Measurements from ENCODE around the gene ORM2.
"Not testable (repeated sequence)": the region's sequence is repeated elsewhere in the genome, so short reads cannot be mapped to it uniquely, and the experiment has no call there.

The ORM2 gene

DNA sequence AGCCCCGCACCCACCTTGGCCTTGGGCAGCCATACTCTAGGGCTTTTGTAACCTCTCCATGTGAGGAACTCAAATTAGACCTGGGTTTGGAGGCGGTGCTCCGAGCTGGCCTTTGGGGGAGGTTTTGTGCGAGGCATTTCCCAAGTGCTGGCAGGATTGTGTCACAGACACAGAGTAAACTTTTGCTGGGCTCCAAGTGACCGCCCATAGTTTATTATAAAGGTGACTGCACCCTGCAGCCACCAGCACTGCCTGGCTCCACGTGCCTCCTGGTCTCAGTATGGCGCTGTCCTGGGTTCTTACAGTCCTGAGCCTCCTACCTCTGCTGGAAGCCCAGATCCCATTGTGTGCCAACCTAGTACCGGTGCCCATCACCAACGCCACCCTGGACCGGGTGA is at the start of gene ORM2:
Gene ORM2 (plus strand): TSS at position 245 of the 398 bp plus-strand sequence. CDS start 36 bp downstream, at position 281.
- not testable (repeated sequence) for DNase-seq (ENCODE audit: low spot score)

DNA sequence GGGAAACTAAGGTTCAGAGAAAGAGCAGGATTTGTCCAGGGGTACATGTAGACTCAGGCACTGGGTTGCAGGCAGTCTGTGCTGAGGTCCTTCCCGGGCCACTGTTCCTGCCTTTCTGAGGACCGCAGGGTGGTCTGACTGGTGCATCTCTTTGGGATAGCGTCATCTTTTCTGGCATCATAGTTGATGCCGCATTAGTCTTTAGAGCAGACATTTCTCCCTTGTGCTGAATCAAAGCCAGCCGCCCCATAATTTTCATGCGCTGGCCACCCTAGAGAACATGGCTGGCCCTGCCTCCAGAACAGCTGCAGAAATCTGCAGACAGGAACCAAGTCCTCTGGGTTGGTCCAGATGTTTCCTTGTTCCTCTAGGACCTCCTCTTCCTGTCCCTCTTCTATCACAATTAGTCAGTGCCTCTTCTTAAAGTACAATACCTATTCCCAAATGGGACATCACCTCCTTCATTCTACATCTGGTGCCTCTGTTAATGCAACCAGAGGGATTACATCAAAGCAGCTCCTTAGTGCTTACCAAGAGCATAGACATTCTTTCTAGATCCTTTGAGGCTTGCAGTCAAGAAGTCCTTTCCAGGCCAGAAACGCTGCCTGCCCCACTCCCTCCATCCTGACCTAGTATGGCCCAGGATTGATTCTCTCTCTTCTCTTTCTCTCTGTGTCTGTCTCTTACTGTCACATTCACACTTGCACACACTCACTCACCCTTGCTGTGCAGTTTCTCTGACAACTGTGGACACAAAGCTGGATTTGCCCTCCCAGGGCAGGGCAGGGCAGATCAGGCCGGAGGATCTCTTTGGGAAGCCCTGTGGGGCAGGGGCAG is 48.8 kb upstream of the ORM2 start:
- no peak for DNase-seq (ENCODE audit: low spot score)

DNA sequence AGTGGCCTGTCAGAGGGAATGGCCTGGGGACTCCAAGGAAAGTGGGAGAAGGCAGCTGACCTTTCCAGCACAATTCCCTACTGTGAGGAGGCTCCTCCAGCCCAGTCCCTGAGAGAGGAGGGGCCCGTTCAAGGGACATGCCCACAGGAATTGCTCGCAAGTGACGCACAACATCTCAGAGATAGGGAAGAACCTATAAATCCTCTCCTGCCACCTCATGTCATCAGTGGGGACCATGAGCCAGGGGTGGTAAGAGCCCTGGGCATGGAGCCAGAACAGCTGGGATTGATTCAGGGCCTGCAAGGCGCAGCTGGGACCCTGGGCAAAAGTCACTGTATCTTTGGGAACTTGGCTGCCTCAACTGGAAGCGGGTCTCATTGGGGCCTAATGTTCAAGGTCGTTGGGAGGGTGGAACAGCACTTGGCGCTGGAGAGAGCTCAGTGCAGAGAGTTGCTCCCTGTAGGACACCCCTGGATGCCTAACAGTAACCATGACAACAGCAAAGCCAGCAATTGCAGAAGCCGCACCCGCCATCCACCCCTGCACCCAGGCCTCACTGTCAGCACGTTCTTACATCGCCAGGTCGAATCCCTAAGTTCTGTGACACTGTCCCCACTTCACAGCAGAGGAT is 48.1 kb upstream of the ORM2 start:
- no peak for DNase-seq (ENCODE audit: low spot score)

DNA sequence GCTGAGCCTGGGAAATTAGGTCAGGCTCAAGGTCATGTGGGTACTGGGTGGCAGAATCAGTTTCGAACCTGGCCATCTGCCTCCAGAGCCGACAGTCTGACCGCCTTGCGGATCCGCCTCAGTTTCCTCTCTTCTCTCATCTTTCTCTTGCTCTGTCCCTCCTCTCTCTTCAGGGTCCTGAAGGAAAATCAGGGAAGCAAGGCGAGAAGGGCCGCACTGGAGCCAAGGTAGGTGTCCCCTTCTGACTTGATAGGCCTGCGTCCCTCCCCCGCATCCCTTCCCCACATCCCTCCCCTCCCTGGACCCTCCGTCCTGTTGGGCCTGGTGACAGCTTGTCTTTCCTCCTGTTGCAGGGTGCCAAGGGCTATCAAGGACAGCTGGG is 47.6 kb upstream of the ORM2 start:
- no peak for DNase-seq (ENCODE audit: low spot score)

DNA sequence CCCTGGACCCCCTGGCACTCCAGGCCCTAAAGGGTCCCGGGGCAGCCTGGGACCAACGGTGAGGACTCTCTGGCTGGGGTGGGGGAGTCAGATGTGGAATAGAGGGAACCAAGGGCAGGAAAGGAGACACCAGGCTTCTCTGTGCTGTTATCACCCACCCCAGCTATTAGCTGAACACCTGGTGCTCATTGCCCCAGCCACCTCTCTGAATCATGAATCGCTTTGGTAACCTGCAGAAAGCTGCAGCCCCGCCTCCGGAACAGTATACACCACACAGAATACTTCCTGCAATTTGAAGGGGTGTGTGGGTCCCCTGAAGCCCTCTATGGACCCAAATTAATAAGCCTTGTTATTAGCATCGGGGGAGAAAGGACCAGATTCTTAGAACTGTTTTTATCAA is 47.2 kb upstream of the ORM2 start:
- no peak for DNase-seq (ENCODE audit: low spot score)

DNA sequence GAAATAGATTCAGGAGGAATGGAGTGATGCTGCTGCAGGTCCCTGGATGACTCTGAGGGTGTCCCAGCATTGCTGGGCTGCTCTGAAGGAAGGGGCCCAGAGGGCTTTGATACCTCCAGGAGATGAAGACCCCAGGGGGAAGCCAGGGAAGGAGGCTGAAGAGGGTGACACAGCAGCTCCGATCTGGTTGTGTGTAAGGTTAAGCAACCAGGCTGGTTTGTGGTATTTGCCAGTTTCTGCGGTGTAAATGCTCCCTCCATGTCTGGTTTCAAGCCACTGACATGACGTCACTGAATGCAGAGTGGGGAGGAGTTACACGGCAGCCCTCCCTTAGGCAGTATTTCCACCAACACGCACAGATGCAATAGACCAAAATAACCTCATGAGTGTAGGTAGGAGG is 46.7 kb upstream of the ORM2 start:
- no peak for DNase-seq (ENCODE audit: low spot score)

DNA sequence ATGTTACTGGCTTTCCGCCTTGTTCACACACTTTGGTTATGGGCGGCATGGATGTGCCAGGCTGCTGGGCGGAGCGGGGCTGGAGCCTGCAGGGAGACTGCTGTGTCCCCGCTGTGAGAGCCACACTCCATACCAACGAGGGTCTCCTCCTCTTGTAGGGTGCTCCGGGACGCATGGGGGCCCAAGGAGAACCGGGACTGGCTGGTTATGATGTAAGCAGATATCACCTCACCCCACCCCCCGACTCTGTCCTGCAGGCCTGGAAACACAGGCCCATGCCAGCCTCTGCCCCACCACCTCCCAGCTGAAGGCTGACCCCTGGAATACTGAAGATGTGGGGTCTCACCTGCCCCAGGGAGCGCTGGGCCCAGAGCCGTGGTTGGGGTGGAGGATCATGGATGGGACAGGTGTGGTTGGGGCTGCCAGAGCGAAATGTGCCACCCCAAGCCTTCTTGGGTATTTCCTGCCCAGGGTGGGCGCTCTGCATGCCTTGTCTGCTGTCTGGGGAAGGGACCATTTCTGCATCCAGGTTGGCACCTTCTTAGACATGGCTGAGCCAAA is 46.0 kb upstream of the ORM2 start:
- no peak for DNase-seq (ENCODE audit: low spot score)

DNA sequence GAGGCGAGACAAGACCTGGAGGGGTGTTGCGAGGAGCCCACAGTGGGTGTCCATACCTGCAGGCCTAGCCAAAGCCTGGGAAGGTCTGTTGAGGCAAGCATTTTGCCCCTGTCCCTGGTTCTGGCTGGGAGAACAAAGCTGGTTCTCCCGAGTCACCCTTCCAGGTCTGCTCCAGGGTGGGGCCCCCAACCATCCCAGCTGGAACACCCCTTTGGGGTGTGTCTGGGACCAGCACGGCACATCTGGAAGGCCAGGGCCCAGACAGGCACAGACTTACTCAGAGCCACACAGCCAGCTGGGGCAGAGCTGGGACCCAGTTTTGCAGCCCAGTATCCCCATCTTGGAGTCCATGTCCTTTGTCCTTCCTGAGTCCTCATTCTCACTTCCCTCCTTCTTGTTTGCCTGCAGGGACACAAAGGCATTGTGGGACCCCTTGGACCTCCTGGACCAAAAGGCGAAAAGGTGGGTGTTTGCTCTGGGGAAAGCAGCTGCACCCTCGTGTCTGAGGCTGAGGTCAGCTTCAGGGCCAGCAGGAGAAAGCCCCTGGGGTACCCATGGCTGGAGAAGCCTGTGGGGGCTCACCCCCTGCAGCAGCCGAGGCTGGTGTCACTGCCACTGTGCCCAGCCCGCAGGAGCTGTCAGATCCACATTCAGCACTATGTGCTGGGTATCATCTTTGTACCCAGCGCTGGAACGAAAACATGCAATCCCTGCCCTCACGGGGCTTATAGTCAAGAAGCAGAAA is 45.2 kb upstream of the ORM2 start:
- no peak for DNase-seq (ENCODE audit: low spot score)

DNA sequence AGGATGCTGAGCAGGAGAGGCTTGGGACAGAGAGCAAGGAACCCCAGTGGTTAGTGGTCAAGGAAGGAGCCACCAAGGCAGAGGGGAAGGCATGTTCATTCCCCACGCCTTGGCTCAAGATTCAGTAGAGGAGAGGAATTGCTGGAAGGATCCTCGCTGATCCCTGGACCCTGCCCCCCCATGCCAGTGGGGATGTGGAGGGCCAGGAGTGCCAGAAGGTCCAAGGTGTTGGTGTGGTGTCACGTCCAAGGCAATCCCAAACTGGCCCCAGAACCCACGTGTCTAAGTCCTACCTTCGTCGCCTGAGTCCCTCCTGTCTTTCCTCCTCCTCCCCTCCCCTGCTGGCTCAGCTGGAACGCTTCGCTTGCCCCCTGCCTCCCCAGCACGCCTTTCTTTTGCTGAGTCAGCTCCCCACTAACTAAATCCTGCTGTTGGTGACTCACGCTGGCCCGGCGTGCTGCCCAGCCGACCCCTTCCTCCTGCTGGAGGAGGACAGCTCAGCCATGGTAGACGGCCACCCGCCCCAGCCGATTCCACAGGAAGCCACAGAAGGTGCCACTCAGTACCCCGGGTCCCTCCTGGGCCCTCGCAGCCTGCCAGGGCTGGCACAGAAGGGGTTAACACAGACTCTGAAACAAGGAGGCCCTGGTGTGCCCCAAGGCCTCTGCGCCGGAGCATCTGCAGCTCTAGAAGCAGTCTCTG is 44.4 kb upstream of the ORM2 start:
- peak; percentile 87 for DNase-seq (ENCODE audit: low spot score)

DNA sequence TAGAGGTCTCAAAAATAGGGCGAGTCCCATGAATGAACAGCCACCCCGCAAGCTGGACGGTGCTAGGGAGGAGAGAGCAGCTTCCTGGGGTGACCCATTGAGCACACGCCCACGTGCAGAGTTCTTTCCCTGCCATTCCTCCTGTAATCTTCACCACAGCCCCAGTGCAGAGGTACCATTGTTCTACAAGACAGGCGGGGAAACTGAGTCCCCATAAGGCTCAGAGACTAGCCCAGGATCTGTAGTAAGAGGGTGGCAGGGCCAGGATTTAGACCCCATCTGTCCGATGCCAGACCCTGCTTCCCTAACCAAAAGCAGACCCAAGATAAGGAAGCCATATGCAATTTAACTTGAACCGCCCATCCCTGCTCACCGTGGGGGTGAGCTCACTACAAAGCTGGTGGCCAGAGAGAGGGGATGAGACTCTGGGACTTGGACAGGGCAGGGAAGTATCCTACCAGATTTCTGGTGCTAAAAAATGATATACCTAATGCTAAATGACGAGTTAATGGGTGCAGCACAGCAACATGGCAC is 43.5 kb upstream of the ORM2 start:
- no peak for DNase-seq (ENCODE audit: low spot score)

DNA sequence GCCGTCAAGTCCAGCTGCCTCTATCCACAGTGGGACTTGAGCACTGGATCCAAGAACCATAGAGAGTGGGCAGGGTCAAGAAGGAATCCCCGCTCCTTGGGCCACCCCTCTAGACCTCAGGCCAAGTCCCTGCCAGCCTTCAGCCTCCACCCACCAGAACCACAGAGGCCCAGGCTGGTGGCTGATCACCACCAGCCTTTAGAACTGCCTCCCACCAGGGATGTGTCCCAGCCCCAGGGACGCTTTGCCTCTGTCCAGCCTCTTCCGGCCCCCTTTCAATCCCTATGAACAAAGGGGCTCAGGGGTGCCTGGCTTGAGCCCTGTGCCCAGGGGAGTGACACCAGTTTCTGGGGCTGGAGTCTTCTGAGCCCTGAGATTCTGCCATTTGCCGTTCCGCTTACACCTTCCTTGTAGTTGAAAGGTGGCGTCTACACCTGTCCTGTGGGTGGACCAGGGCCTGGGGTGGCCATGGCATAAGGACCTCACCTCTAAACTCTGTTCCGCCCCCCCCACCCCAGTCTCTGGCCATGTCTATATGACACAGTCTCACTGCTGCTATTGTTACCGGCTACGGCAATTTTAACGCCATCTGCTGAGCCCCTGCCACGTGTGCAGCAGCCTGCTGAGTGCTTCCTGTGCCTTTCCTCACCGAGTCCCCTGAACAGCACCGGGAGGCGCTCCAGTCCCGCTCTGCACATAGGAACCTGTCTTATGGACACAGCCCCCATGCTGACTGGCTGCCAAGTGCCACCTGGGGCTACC is 42.5 kb upstream of the ORM2 start:
- DNase-seq (ENCODE audit: low spot score), result no peak

DNA sequence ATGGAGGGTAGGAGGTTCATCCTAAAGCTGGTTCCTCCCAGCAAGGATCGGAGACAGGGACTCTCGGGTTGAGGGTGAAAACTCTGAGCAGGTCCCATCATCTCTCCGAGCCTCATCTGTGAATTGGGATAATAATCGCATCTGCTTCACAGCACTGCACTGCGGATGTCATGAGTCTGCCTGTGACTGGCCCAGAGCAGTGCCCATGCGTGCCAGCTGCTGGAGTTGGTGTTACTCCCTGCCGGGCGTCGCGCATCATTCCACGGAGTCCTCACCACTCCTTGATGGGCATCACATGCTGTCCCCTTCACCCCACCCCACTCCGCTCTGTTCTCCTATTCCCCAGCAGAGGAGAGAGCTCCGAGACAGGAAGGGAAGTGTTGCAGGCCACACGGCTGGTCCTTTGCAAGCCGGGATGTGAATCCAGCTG is 41.9 kb upstream of the ORM2 start:
- DNase-seq (ENCODE audit: low spot score), result no peak

DNA sequence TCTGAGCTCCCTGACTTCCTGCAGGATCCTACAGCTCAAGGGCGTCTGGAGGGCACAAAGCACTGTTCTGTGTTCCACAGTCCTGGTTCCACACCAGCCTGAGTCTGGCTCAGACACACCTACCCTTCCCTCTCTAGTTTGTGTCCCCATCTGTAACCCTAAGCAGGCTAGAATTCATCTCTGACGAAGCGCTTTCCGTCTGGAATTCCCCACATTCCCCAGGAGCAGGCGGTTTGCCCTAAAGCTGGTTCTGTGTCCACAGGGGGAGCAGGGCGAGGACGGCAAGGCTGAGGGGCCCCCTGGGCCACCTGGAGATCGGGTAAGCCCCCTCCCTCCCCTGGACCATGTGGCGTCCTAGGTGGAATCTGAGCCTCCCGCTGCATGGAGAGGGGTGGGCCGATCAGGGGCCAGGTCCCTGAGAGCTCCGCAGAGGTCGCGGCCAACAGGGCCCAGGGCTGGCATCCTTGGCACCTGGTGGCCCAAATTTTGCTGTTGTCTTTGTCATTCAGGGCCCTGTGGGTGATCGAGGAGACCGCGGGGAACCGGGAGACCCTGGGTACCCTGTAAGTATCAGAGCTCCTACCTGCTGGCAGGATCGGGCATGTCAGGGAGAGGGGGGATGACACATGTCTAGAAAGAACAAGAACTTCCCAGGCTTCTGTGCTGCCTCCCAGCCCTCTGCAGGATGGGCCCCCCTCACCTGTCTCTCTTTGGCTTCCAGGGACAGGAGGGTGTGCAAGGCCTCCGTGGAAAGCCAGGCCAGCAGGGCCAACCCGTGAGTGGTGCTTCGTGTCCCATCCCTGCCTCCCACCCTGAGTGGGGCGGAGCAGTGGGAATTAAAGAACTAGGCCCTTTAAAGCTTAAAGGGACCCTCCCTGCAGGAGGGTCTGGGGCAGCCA is 41.2 kb upstream of the ORM2 start:
- peak; percentile 86 for DNase-seq (ENCODE audit: low spot score)

DNA sequence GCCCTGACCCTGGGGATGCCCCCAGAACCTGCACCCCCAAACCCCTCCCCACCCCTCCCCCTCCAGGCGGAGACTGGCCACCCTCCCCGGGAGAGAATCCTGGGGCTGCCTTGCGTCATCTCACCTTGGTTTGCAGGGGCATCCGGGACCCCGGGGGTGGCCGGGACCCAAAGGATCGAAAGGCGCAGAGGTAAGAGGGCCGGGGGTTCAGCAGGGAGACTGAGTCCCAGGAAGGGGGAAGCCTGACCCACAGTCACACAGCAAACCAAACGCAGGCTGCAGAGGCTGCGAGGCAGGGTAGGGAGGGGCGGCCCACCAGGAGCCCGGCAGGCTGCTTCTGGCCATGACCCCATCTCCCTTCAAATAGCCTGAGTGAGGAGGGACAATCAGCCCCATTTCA is 40.6 kb upstream of the ORM2 start:
- DNase-seq (ENCODE audit: low spot score), result no peak

DNA sequence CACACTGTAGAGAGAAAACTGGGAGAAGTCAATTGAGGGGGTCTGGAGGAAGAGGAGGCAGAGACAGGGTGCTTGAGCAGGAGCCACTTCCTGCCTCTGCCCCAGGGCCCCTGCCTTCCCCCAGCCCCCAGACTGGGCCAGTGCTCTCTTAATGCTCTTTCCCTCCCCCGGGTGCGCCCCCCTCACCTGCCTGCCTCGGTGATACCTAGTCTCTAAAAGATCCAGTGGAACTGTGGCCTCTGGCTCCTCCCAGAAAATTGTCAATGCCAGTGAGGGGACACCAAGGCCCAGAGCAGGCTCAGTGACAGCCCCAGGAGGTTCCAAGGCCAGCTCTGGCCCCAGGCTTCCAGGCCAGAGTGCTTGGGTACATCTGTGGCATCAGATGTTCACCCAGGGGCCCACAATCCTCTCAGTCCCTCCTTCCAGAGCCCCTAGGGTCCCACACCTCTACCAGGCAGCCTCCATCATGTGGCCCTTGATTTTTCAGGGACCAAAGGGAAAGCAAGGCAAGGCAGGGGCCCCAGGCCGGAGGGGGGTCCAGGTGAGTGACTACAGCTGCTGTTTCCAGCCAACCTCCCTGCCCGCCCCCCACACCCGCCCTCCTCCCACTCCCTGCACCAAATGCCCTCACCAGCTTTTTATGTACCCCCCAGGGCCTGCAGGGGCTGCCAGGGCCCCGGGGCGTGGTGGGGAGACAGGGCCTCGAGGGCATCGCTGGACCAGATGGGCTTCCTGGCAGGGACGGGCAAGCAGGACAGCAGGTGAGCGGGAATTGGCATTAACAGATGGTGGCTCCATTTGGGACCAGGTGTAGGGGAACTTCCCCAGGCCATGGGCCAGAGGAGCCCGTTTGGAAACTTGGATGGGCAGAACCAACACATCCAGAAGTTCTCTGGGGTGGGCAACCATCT is 39.8 kb upstream of the ORM2 start:
- DNase-seq (ENCODE audit: low spot score), result no peak

DNA sequence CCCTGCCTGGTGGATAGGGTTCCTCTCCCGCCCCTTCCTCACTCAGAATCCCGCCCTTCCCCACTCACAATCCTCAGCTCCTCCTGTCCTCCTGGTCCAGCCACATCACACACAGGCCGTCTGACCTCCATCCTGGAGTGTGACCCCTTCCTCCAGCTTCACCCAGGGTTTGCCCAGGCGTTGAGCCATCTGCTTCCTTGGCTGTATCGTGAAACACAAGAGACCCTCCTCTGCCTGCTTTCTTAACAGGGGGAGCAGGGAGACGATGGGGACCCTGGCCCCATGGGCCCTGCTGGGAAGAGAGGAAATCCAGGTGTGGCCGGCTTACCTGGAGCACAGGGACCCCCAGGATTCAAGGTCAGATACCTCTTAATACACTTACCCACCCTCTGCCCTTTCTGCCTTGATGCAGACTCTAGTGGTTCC is 39.1 kb upstream of the ORM2 start:
- DNase-seq (ENCODE audit: low spot score), result no peak

DNA sequence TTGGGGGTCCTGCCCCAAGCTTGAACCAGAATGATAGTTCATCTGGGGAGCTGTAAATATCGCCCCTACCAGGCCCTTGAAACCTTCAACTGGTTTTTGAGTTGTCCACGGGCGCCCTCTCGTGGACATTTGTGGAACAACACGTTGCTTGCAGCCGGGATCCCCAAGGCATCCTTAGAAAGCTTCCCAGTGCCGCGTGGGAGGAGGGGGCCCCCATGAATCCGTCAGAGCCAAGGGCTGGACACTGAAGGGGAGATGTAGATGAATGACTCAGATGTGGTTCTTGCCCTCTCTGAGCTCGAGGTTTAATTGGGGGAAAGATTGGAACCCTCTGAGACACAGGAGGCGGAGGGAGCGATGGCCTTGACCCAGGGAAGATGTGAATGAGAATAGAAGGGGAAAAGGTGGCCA is 38.6 kb upstream of the ORM2 start:
- peak; percentile 73 for DNase-seq (ENCODE audit: low spot score)

DNA sequence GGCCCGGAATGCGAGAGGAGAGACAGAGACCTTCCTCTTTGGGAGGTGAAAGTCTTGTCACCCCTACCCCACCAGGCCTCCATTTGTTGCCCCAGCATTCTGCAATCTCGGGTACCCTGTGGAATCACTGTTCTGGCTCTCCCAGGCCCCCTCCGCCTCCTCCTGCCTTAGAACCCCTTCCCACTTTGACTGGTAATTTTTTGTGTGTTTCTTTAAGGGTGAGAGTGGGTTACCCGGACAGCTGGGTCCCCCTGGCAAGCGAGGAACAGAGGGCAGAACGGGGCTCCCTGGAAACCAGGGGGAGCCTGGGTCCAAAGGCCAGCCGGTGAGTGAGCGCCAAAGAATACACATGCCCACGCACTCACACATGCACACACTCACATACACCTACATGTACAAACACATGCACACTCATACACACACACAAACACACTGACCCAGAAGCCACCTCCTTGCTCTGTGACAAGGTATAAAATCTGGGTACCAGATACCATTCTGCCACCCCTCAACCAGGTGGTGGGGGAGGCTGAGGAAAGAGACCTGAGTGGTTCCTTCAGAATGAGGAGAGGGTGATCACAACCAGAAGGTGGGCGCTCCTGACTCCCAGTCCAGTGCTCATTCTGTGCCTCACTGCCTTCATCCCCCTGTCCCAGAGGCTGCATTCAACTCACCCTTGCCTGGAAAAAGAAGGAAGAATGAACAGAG is 37.6 kb upstream of the ORM2 start:
- no peak for DNase-seq (ENCODE audit: low spot score)

All from kidney tubule cell (primary cell).